Neural cell (in vitro differentiated cells): ENCODE results near the gene FGD1. TPM values are rescaled to one million over a fixed set of nuclear protein-coding genes. Genes with fewer than 3 reads are reported as not detected.

Source experiments
- H2AFZ ChIP-seq: fragments of 200-600, 300-800 bp; sonication (generic), shearing (Covaris generic); 2 replicates; pipeline ENCODE4 v1.6.0; 2014; ENCODE audit warnings: low read depth, mild to moderate bottlenecking, antibody characterized with exemption, low read length, moderate library complexity
- H3F3A ChIP-seq: fragments of 200-600 bp; shearing (Covaris generic); 2 replicates; pipeline ENCODE4 v1.6.1; 2016; ENCODE audit warnings: mild to moderate bottlenecking, moderate library complexity, mixed read lengths, antibody characterized with exemption, low read length; ENCODE audit not compliant: insufficient read depth, poor library complexity, severe bottlenecking
- H3K27ac ChIP-seq: fragments of 200-600, 300-800 bp; sonication (generic), shearing (Covaris generic); 2 replicates; pipeline ENCODE4 v1.5.1; 2014; ENCODE audit warnings: mild to moderate bottlenecking, low read length, moderate library complexity
- H3K27me3 ChIP-seq: fragments of 300-800, 200-600 bp; sonication (generic), shearing (Covaris generic); 2 replicates; pipeline ENCODE4 v1.6.0; 2014; ENCODE audit warnings: mild to moderate bottlenecking, low read depth, low read length, moderate library complexity; ENCODE audit not compliant: insufficient read depth
- H3K36me3 ChIP-seq: fragments of 300-800, 200-600 bp; sonication (generic), shearing (Covaris generic); 2 replicates; pipeline ENCODE4 v1.5.1; 2014; ENCODE audit warnings: mild to moderate bottlenecking, antibody characterized with exemption, low read length, moderate library complexity; ENCODE audit not compliant: insufficient read depth
- H3K4me2 ChIP-seq: fragments of 300-800, 200-600 bp; sonication (generic), shearing (Covaris generic); 2 replicates; pipeline ENCODE4 v1.6.0; 2014; ENCODE audit warnings: mild to moderate bottlenecking, low read length
- H3K4me3 ChIP-seq: fragments of 300-800, 200-600 bp; sonication (generic), shearing (Covaris generic); 2 replicates; pipeline ENCODE4 v1.5.1; 2014; ENCODE audit warnings: mild to moderate bottlenecking, low read length, moderate library complexity
- H3K79me2 ChIP-seq: fragments of 200-600 bp; shearing (Covaris generic); replicated peaks from 2 replicates; pipeline ENCODE4 v1.6.0; 2014; ENCODE audit warnings: mild to moderate bottlenecking, low read length, moderate library complexity; ENCODE audit not compliant: insufficient read depth
- H3K9ac ChIP-seq: fragments of 300-800, 200-600 bp; sonication (generic), shearing (Covaris generic); 2 replicates; pipeline ENCODE4 v1.6.1; 2016; ENCODE audit warnings: mild to moderate bottlenecking, low read length, mixed read lengths
- H3K9me2 ChIP-seq: fragments of 200-600 bp; shearing (Covaris generic); 2 replicates; pipeline ENCODE4 v1.6.1; 2016; ENCODE audit warnings: mild to moderate bottlenecking, low read length, mixed read lengths; ENCODE audit not compliant: insufficient read depth
- H3K9me3 ChIP-seq: fragments of 200-600, 300-800 bp; sonication (generic), shearing (Covaris generic); 2 replicates; pipeline ENCODE4 v1.6.1; 2016; ENCODE audit warnings: mild to moderate bottlenecking, mixed run types, low read length, moderate library complexity, mixed read lengths
- H4K20me1 ChIP-seq: fragments of 200-600 bp; shearing (Covaris generic); 2 replicates; pipeline ENCODE4 v1.6.1; 2016; ENCODE audit warnings: mild to moderate bottlenecking, mixed run types; ENCODE audit not compliant: insufficient read depth
- EP300 ChIP-seq: fragments of 450-650 bp; conservative IDR thresholded peaks from 2 replicates; pipeline ENCODE4 v1.6.1; 2014; ENCODE audit warnings: antibody characterized with exemption, mild to moderate bottlenecking, moderate library complexity; ENCODE audit not compliant: poor library complexity, severe bottlenecking
- EZH2 ChIP-seq: fragments of 200-600, 300-800 bp; shearing (Covaris generic), sonication (generic); IDR thresholded peaks from 2 replicates; pipeline ENCODE4 v1.6.1; 2014; ENCODE audit warnings: antibody characterized with exemption, low read length, borderline replicate concordance, mild to moderate bottlenecking; ENCODE audit not compliant: insufficient read depth, poor library complexity, severe bottlenecking
- MXI1 ChIP-seq: fragments of 450-650 bp; conservative IDR thresholded peaks from 2 replicates; pipeline ENCODE4 v1.6.1; 2014; ENCODE audit warnings: antibody characterized with exemption, mild to moderate bottlenecking; ENCODE audit not compliant: poor library complexity, severe bottlenecking
- POLR2AphosphoS5 ChIP-seq: IDR thresholded peaks from 2 replicates; pipeline ENCODE4 v1.6.1; 2012
- RAD21 ChIP-seq: fragments of 450-650 bp; conservative IDR thresholded peaks from 2 replicates; pipeline ENCODE4 v1.6.1; 2014; ENCODE audit warnings: antibody characterized with exemption, mild to moderate bottlenecking, moderate library complexity
- SMC3 ChIP-seq: fragments of 450-650 bp; conservative IDR thresholded peaks from 2 replicates; pipeline ENCODE4 v1.6.1; 2014; ENCODE audit warnings: antibody characterized with exemption, mild to moderate bottlenecking, moderate library complexity; ENCODE audit not compliant: poor library complexity
- TAF1 ChIP-seq: IDR thresholded peaks from 2 replicates; pipeline ENCODE4 v1.6.1; 2012; ENCODE audit warnings: low read depth
- polyA plus RNA-seq: library from polyadenylated mRNA; depleted of rRNA; stranded (reverse); fragments of >200 nt; gene quantifications from 2 replicates; pipeline ENCODE4 v1.2.3, GENCODE V29; 2014
- TF ChIP-seq, protein P1 (sequence below): fragments of 450-650 bp; IDR thresholded peaks from 2 replicates; pipeline ENCODE4 v1.5.1; 2014; ENCODE audit warnings: antibody characterized with exemption, mild to moderate bottlenecking, moderate library complexity; ENCODE audit not compliant: poor library complexity, severe bottlenecking
- TF ChIP-seq, protein P2 (sequence below): IDR thresholded peaks from 2 replicates; pipeline ENCODE4 v1.6.1; 2012; ENCODE audit warnings: borderline replicate concordance

The FGD1 gene
- polyA plus RNA-seq, 1 donor from 2014 or later: 9.8 TPM

DNA sequence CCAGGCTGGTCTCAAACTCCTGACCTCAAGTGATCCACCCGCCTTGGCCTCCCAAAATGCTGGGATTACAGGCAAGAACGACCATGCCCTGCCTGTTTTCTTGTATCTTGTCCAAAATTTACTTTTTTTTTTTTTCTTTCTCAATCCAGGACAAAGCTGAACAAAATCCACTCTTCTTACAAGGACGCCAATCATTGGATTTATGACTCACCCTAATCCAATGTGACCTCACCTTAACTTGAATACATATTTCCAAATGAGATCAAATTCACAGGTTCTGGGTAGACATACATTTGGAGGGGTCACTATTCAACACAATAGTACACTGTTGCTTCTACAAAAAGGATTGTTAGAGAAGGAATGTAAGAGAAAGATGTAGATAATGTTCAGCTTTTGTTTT lies 73.9 kb downstream of the FGD1 start:
- no peaks in the 10 kb centered on the region for H3F3A ChIP-seq
- no peak overlapping the region for H3K27ac ChIP-seq
- no peaks in the 10 kb centered on the region for H3K9me2 ChIP-seq
- TF ChIP-seq, protein P1, sequence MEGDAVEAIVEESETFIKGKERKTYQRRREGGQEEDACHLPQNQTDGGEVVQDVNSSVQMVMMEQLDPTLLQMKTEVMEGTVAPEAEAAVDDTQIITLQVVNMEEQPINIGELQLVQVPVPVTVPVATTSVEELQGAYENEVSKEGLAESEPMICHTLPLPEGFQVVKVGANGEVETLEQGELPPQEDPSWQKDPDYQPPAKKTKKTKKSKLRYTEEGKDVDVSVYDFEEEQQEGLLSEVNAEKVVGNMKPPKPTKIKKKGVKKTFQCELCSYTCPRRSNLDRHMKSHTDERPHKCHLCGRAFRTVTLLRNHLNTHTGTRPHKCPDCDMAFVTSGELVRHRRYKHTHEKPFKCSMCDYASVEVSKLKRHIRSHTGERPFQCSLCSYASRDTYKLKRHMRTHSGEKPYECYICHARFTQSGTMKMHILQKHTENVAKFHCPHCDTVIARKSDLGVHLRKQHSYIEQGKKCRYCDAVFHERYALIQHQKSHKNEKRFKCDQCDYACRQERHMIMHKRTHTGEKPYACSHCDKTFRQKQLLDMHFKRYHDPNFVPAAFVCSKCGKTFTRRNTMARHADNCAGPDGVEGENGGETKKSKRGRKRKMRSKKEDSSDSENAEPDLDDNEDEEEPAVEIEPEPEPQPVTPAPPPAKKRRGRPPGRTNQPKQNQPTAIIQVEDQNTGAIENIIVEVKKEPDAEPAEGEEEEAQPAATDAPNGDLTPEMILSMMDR: no peak
- TF ChIP-seq POLR2AphosphoS5: no peak
- no peaks in the 10 kb centered on the region for H3K79me2 ChIP-seq
- H2AFZ ChIP-seq: no peak overlapping the region
- no peaks in the 10 kb centered on the region for H4K20me1 ChIP-seq
- H3K9ac ChIP-seq: no peak overlapping the region
- no peak overlapping the region for H3K4me3 ChIP-seq
- no peaks in the 10 kb centered on the region for H3K36me3 ChIP-seq
- H3K9me3 ChIP-seq: no peaks in the 10 kb centered on the region
- H3K4me2 ChIP-seq: no peak overlapping the region
- no peaks in the 10 kb centered on the region for H3K27me3 ChIP-seq

DNA sequence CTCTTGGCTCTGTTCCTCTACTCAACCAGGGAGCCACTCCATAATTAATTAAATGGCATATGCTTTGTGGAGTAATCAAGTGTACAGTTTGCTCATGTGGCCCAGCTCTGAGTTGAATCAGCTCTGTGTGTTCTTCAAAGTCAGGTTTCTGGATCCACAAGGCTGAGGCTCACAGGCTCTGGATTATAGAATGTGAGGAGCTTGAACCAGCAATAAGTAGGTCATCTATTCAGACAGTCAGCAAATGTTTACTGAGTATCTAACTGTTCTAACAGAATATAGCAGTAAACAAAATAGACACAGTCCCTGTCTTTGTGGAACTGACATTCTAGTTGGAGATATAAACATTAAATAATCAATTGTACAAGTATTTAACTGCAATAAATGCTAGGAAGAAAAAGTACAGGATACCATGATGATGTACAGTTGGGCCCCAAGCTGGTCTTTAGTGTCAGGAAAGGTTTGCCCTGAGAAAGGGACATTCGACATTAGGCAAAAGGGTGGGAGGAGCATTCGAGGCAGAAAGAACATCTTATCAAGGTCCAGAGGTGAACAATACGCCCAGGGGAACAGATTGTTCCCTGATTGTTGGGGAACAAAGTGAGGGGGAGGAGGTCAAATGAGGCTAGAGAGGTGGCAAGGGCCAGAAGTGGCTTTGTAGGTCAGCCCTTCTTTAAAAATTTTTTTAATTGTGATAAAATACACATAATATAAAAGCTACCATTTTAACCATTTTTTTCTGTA lies 76.3 kb downstream of the FGD1 start:
- no peaks in the 10 kb centered on the region for H3K36me3 ChIP-seq
- no peaks in the 10 kb centered on the region for H3K9me3 ChIP-seq
- H3F3A ChIP-seq: no peaks in the 10 kb centered on the region
- no peak overlapping the region for H2AFZ ChIP-seq
- no peaks in the 10 kb centered on the region for H4K20me1 ChIP-seq
- no peaks in the 10 kb centered on the region for H3K27me3 ChIP-seq
- H3K79me2 ChIP-seq: no peaks in the 10 kb centered on the region
- no peak overlapping the region for H3K9ac ChIP-seq
- no peaks in the 10 kb centered on the region for H3K9me2 ChIP-seq
- H3K27ac ChIP-seq: no peak overlapping the region
- no peak overlapping the region for H3K4me2 ChIP-seq
- TF ChIP-seq EP300 (no peak), SMC3 (no peak), POLR2AphosphoS5 (no peak), TAF1 (no peak), RAD21 (no peak), MXI1 (no peak), EZH2 (no peak)
- TF ChIP-seq, protein P2, sequence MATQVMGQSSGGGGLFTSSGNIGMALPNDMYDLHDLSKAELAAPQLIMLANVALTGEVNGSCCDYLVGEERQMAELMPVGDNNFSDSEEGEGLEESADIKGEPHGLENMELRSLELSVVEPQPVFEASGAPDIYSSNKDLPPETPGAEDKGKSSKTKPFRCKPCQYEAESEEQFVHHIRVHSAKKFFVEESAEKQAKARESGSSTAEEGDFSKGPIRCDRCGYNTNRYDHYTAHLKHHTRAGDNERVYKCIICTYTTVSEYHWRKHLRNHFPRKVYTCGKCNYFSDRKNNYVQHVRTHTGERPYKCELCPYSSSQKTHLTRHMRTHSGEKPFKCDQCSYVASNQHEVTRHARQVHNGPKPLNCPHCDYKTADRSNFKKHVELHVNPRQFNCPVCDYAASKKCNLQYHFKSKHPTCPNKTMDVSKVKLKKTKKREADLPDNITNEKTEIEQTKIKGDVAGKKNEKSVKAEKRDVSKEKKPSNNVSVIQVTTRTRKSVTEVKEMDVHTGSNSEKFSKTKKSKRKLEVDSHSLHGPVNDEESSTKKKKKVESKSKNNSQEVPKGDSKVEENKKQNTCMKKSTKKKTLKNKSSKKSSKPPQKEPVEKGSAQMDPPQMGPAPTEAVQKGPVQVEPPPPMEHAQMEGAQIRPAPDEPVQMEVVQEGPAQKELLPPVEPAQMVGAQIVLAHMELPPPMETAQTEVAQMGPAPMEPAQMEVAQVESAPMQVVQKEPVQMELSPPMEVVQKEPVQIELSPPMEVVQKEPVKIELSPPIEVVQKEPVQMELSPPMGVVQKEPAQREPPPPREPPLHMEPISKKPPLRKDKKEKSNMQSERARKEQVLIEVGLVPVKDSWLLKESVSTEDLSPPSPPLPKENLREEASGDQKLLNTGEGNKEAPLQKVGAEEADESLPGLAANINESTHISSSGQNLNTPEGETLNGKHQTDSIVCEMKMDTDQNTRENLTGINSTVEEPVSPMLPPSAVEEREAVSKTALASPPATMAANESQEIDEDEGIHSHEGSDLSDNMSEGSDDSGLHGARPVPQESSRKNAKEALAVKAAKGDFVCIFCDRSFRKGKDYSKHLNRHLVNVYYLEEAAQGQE: no peak
- TF ChIP-seq, protein P1: no peak
- no peak overlapping the region for H3K4me3 ChIP-seq
